Mesendoderm (in vitro differentiated cells): ENCODE data around the gene COL7A1.

Experiments used
- DNase-seq: peaks from one replicate; pipeline ENCODE4 v3.0.0; 2013
- H2AK5ac ChIP-seq: 2 replicates; pipeline ENCODE4 v1.6.1; 2013; ENCODE audit warnings: low read length, inconsistent platforms
- H2BK120ac ChIP-seq: 2 replicates; pipeline ENCODE4 v1.6.1; 2013; ENCODE audit warnings: low read depth, mild to moderate bottlenecking, low read length, moderate library complexity, mixed read lengths
- H2BK15ac ChIP-seq: replicated peaks from 2 replicates; pipeline ENCODE4 v1.6.1; 2013; ENCODE audit warnings: low read depth, mild to moderate bottlenecking, moderate library complexity
- H2BK5ac ChIP-seq: 2 replicates; pipeline ENCODE4 v1.6.1; 2013; ENCODE audit warnings: low read length, inconsistent platforms
- H3K18ac ChIP-seq: 2 replicates; pipeline ENCODE4 v1.6.1; 2013; ENCODE audit warnings: mild to moderate bottlenecking, low read length, mixed read lengths
- H3K23ac ChIP-seq: one replicate; pipeline ENCODE4 v1.6.1; 2013; ENCODE audit warnings: low read length
- H3K27ac ChIP-seq: 2 replicates; pipeline ENCODE4 v1.5.1; 2013; ENCODE audit warnings: low read depth, mild to moderate bottlenecking, inconsistent platforms, low read length, moderate library complexity
- H3K27me3 ChIP-seq: 2 replicates; pipeline ENCODE4 v1.6.1; 2013; ENCODE audit warnings: low read length, control low read depth, mild to moderate bottlenecking, inconsistent platforms; ENCODE audit not compliant: insufficient read depth, poor library complexity
- H3K36me3 ChIP-seq: 2 replicates; pipeline ENCODE4 v1.6.1; 2013; ENCODE audit warnings: low read length, inconsistent platforms; ENCODE audit not compliant: control insufficient read depth, insufficient read depth
- H3K4ac ChIP-seq: one replicate; pipeline ENCODE4 v1.6.1; 2013; ENCODE audit warnings: low read depth, mild to moderate bottlenecking, low read length, moderate library complexity
- H3K4me1 ChIP-seq: 2 replicates; pipeline ENCODE4 v1.6.1; 2013; ENCODE audit warnings: low read depth, low read length, inconsistent platforms; ENCODE audit not compliant: control insufficient read depth
- H3K4me2 ChIP-seq: 2 replicates; pipeline ENCODE4 v1.6.1; 2013; ENCODE audit warnings: low read length
- H3K4me3 ChIP-seq: 2 replicates; pipeline ENCODE4 v1.5.1; 2013; ENCODE audit warnings: mild to moderate bottlenecking, low read length
- H3K56ac ChIP-seq: one replicate; pipeline ENCODE4 v1.6.1; 2013; ENCODE audit warnings: low read length
- H3K79me1 ChIP-seq: 2 replicates; pipeline ENCODE4 v1.6.1; 2013; ENCODE audit warnings: low read length, inconsistent platforms
- H3K79me2 ChIP-seq: 2 replicates; pipeline ENCODE4 v1.6.1; 2013; ENCODE audit warnings: mild to moderate bottlenecking, low read length; ENCODE audit not compliant: control insufficient read depth, insufficient read depth
- H3K9ac ChIP-seq: 2 replicates; pipeline ENCODE4 v1.6.1; 2013; ENCODE audit warnings: low read length, inconsistent platforms
- H4K5ac ChIP-seq: one replicate; pipeline ENCODE4 v1.6.1; 2013; ENCODE audit warnings: low read length
- H4K8ac ChIP-seq: one replicate; pipeline ENCODE4 v1.6.1; 2013; ENCODE audit warnings: low read depth, mild to moderate bottlenecking, control low read depth, low read length, moderate library complexity
- WGBS: extraction: QIAGEN DNeasy Blood & Tissue Kit; methylation state at CpG from one replicate; pipeline ENCODE4 v1.1.7; 2013; ENCODE audit warnings: low lambda C conversion rate, missing lambda C conversion rate; ENCODE audit not compliant: insufficient coverage; ENCODE audit errors: extremely low coverage; 5-methylcytosine and 5-hydroxymethylcytosine counted together

Gene COL7A1

GRCh38 chr3:48573973-48574585 is 21.1 kb downstream of the COL7A1 start:
- Histone ChIP-seq H3K4ac (no peak overlapping the region), H3K56ac (no peak overlapping the region)
- DNase-seq: no peak

GRCh38 chr3:48572517-48572916 is 22.6 kb downstream of the COL7A1 start:
- H3K23ac ChIP-seq: no peak overlapping the region
- no CpG with 5 or more reads among the region's 7 CpGs for WGBS
- no peak overlapping the region for H4K5ac ChIP-seq
- H4K8ac ChIP-seq: no peak overlapping the region
- H3K4ac ChIP-seq: no peak overlapping the region
- H2BK5ac ChIP-seq: no peak overlapping the region
- no peak overlapping the region for H3K9ac ChIP-seq
- H3K79me1 ChIP-seq: no peaks in the 10 kb centered on the region
- peaks cover 5% of the 10 kb centered on the region for H3K36me3 ChIP-seq
- H3K27ac ChIP-seq: no peak overlapping the region
- H3K4me1 ChIP-seq: no peaks in the 10 kb centered on the region
- DNase-seq: no peak
- H3K4me3 ChIP-seq: no peak overlapping the region
- H3K27me3 ChIP-seq: no peaks in the 10 kb centered on the region
- H3K18ac ChIP-seq: no peak overlapping the region
- no peaks in the 10 kb centered on the region for H3K79me2 ChIP-seq
- no peak overlapping the region for H2BK120ac ChIP-seq
- H2BK15ac ChIP-seq: no peak overlapping the region
- no peak overlapping the region for H3K4me2 ChIP-seq
- no peak overlapping the region for H3K56ac ChIP-seq
- H2AK5ac ChIP-seq: no peak overlapping the region

More at GRCh38 chr3:48573973-48574585, 21.1 kb downstream of the COL7A1 start:
- no peak overlapping the region for H3K4me2 ChIP-seq
- WGBS: no CpG with 5 or more reads among the region's 10 CpGs
- no peak overlapping the region for H2BK120ac ChIP-seq
- H2AK5ac ChIP-seq: no peak overlapping the region
- no peaks in the 10 kb centered on the region for H3K4me1 ChIP-seq
- peaks cover 5% of the 10 kb centered on the region for H3K36me3 ChIP-seq
- H3K23ac ChIP-seq: no peak overlapping the region
- H3K18ac ChIP-seq: no peak overlapping the region
- no peak overlapping the region for H4K5ac ChIP-seq
- H2BK15ac ChIP-seq: no peak overlapping the region
- no peaks in the 10 kb centered on the region for H3K79me1 ChIP-seq
- no peak overlapping the region for H3K9ac ChIP-seq
- H2BK5ac ChIP-seq: no peak overlapping the region
- no peak overlapping the region for H3K27ac ChIP-seq
- H3K79me2 ChIP-seq: no peaks in the 10 kb centered on the region
- no peak overlapping the region for H3K4me3 ChIP-seq
- H3K27me3 ChIP-seq: no peaks in the 10 kb centered on the region
- H4K8ac ChIP-seq: no peak overlapping the region

- Histone ChIP-seq H4K5ac (no peak overlapping the region), H3K9ac (no peak overlapping the region), H3K79me2 (no peaks in the 10 kb centered on the region), H3K79me1 (no peaks in the 10 kb centered on the region), H2BK5ac (no peak overlapping the region), H3K23ac (no peak overlapping the region), H3K4me2 (no peak overlapping the region), H2AK5ac (no peak overlapping the region), H2BK120ac (no peak overlapping the region), H2BK15ac (no peak overlapping the region), H3K27ac (no peak overlapping the region), H3K27me3 (no peaks in the 10 kb centered on the region), H3K4ac (no peak overlapping the region), H3K36me3 (no peaks in the 10 kb centered on the region), H3K4me3 (no peak overlapping the region), H4K8ac (no peak overlapping the region), H3K56ac (no peak overlapping the region), H3K4me1 (no peaks in the 10 kb centered on the region), H3K18ac (no peak overlapping the region)
- WGBS: no CpG with 5 or more reads among the region's 12 CpGs
- no peak for DNase-seq
Measured at GRCh38 chr3:48571938-48572337, 23.2 kb downstream of the COL7A1 start.

GRCh38 chr3:48569808-48570450 is 25.2 kb downstream of the COL7A1 start:
- Histone ChIP-seq H3K4me1 (no peaks in the 10 kb centered on the region), H2BK15ac (no peak overlapping the region), H3K56ac (no peak overlapping the region), H3K27ac (no peak overlapping the region), H4K8ac (no peak overlapping the region), H3K9ac (no peak overlapping the region), H2BK120ac (no peak overlapping the region), H3K79me2 (no peaks in the 10 kb centered on the region), H3K18ac (no peak overlapping the region), H3K27me3 (no peaks in the 10 kb centered on the region), H3K4me3 (no peak overlapping the region), H3K4me2 (no peak overlapping the region), H4K5ac (no peak overlapping the region), H3K79me1 (no peaks in the 10 kb centered on the region), H3K36me3 (no peaks in the 10 kb centered on the region), H2BK5ac (no peak overlapping the region), H2AK5ac (no peak overlapping the region), H3K23ac (no peak overlapping the region), H3K4ac (no peak overlapping the region)
- DNase-seq: no peak
- no CpG with 5 or more reads among the region's 18 CpGs for WGBS

GRCh38 chr3:48569400-48569799 is 25.7 kb downstream of the COL7A1 start:
- Histone ChIP-seq H3K79me2 (no peaks in the 10 kb centered on the region), H2BK120ac (no peak overlapping the region), H2BK15ac (no peak overlapping the region), H3K9ac (no peak overlapping the region), H4K5ac (no peak overlapping the region), H3K4me1 (no peaks in the 10 kb centered on the region), H3K18ac (no peak overlapping the region), H3K4me2 (no peak overlapping the region), H3K56ac (no peak overlapping the region), H3K4me3 (no peak overlapping the region), H2AK5ac (no peak overlapping the region), H3K79me1 (no peaks in the 10 kb centered on the region), H3K23ac (no peak overlapping the region), H3K4ac (no peak overlapping the region), H3K27me3 (no peaks in the 10 kb centered on the region), H3K36me3 (no peaks in the 10 kb centered on the region), H2BK5ac (no peak overlapping the region), H3K27ac (no peak overlapping the region), H4K8ac (no peak overlapping the region)
- no peak for DNase-seq
- no CpG with 5 or more reads among the region's 10 CpGs for WGBS

- H3K56ac ChIP-seq: no peak overlapping the region
- H4K8ac ChIP-seq: no peak overlapping the region
- no peak overlapping the region for H2BK15ac ChIP-seq
- no peak overlapping the region for H2BK120ac ChIP-seq
- H3K4me3 ChIP-seq: no peak overlapping the region
- no peak overlapping the region for H3K9ac ChIP-seq
- H3K18ac ChIP-seq: no peak overlapping the region
- H3K4me1 ChIP-seq: no peaks in the 10 kb centered on the region
- no peaks in the 10 kb centered on the region for H3K79me2 ChIP-seq
- no peaks in the 10 kb centered on the region for H3K79me1 ChIP-seq
- H2BK5ac ChIP-seq: no peak overlapping the region
- H3K27me3 ChIP-seq: no peaks in the 10 kb centered on the region
- no peak for DNase-seq
- H3K4me2 ChIP-seq: no peak overlapping the region
- no peaks in the 10 kb centered on the region for H3K36me3 ChIP-seq
- H3K27ac ChIP-seq: no peak overlapping the region
- H3K23ac ChIP-seq: no peak overlapping the region
- H2AK5ac ChIP-seq: no peak overlapping the region
- no CpG with 5 or more reads among the region's 7 CpGs for WGBS
- no peak overlapping the region for H4K5ac ChIP-seq
- no peak overlapping the region for H3K4ac ChIP-seq
Measured at GRCh38 chr3:48568476-48568875, 26.7 kb downstream of the COL7A1 start.
